ENCODE results near the gene ZSCAN22.
"Not testable (repeated sequence)": the region's sequence is repeated elsewhere in the genome, so short reads cannot be mapped to it uniquely, and the experiment has no call there.

Gene ZSCAN22

GRCh38 chr19:58326914-58327726 is at the start of gene ZSCAN22:
Gene ZSCAN22 (plus strand): TSS chr19:58326994. CDS start chr19:58334803, 7,809 bp downstream.
- peak; percentile 93 for DNase-seq

- no peak for DNase-seq
Measured at GRCh38 chr19:58277197-58277596, 49.6 kb upstream of the ZSCAN22 start.

- DNase-seq, result no peak
Measured at GRCh38 chr19:58277748-58278540, 48.9 kb upstream of the ZSCAN22 start.

GRCh38 chr19:58278541-58279041 is 48.2 kb upstream of the ZSCAN22 start, which contains the start of gene ZNF8:
Gene ZNF8 (plus strand): TSS chr19:58278955. CDS start chr19:58279082, 127 bp downstream.
- peak; percentile 97 for DNase-seq

- peak; percentile 35 for DNase-seq
Measured at GRCh38 chr19:58279042-58279924, 47.5 kb upstream of the ZSCAN22 start.

- DNase-seq, result no peak
Measured at GRCh38 chr19:58279925-58280316, 46.9 kb upstream of the ZSCAN22 start.

GRCh38 chr19:58284199-58284598 is 42.6 kb upstream of the ZSCAN22 start:
- no peak for DNase-seq

GRCh38 chr19:58291943-58292342 is 34.9 kb upstream of the ZSCAN22 start:
- no peak for DNase-seq

- DNase-seq, result no peak
Measured at GRCh38 chr19:58294743-58295374, 31.9 kb upstream of the ZSCAN22 start.

GRCh38 chr19:58296104-58296503 is 30.7 kb upstream of the ZSCAN22 start:
- DNase-seq, result no peak

- no peak for DNase-seq
Measured at GRCh38 chr19:58300620-58301019, 26.2 kb upstream of the ZSCAN22 start.

GRCh38 chr19:58304255-58304654 is 22.5 kb upstream of the ZSCAN22 start:
- no peak for DNase-seq

GRCh38 chr19:58304748-58305064 is 22.1 kb upstream of the ZSCAN22 start:
- DNase-seq, result no peak

GRCh38 chr19:58305065-58305931 is 21.5 kb upstream of the ZSCAN22 start, which contains the start of gene ERVK3-1:
Gene ERVK3-1 (plus strand): TSS chr19:58305377. CDS start chr19:58312169, 6,792 bp downstream.
- peak; percentile 92 for DNase-seq

GRCh38 chr19:58305932-58306323 is 20.9 kb upstream of the ZSCAN22 start:
- DNase-seq, result peak; percentile 26

GRCh38 chr19:58307736-58308135 is 19.1 kb upstream of the ZSCAN22 start:
- DNase-seq, result no peak

- not testable (repeated sequence) for DNase-seq
Measured at GRCh38 chr19:58310685-58311084, 16.1 kb upstream of the ZSCAN22 start.

GRCh38 chr19:58311345-58311865 is 15.4 kb upstream of the ZSCAN22 start:
- no peak for DNase-seq

GRCh38 chr19:58315580-58315979 is 11.2 kb upstream of the ZSCAN22 start:
- DNase-seq, result no peak

GRCh38 chr19:58317476-58318072 is 9.2 kb upstream of the ZSCAN22 start:
- DNase-seq, result no peak

All from DMS79 treated with DMSO at 0.1 percent for 48 hours (cell line).